Transverse colon (tissue), 4 donors: ENCODE measurements around the gene INPP4B. TPM values are rescaled to one million over a fixed set of nuclear protein-coding genes. Genes with fewer than 3 reads are reported as not detected.

Source experiments
- DNase-seq: peaks from one replicate; pipeline ENCODE4 v3.0.0-alpha.2; 2019
- H3K27ac ChIP-seq, 4 donors: fragments of 200-600 bp; sonication (generic); 2 replicates each; pipeline ENCODE4 v1.5.1; 2016 to 2018; ENCODE audit warnings: inconsistent platforms in 4 of 4
- H3K27me3 ChIP-seq: fragments of 200-600 bp; sonication (generic); 2 replicates; pipeline ENCODE4 v1.5.1; 2017; ENCODE audit warnings: inconsistent platforms
- H3K36me3 ChIP-seq, 4 donors: fragments of 200-600 bp; sonication (generic); 2 replicates each; pipeline ENCODE4 v1.5.1; 2017 to 2019; ENCODE audit warnings: inconsistent platforms in 4 of 4
- H3K4me1 ChIP-seq, 4 donors: fragments of 200-600 bp; sonication (generic); 2 replicates each; pipeline ENCODE4 v1.5.1; 2017 to 2020; ENCODE audit warnings: inconsistent platforms in 4 of 4
- H3K4me3 ChIP-seq, 4 donors: fragments of 200-600 bp; sonication (generic); 1 replicate in 1 of 4; 2 replicates in 3 of 4; pipeline versions ENCODE4 v1.5.1 to v1.6.1; 2017 to 2019; ENCODE audit warnings: inconsistent platforms in 4 of 4
- H3K9me3 ChIP-seq, 2 donors: fragments of 200-600 bp; sonication (generic); 2 replicates each; pipeline ENCODE4 v1.5.1; 2017 to 2019; ENCODE audit warnings: inconsistent platforms in 2 of 2
- CTCF ChIP-seq, 5 experiments: fragments of 200-600 bp in 3 of 5; fragments of 450-650 bp in 2 of 5; sonication (generic) in 3 of 5; IDR thresholded peaks; 1 replicate in 2 of 5; 2 replicates in 3 of 5; pipeline ENCODE4 v1.5.1; 2016 to 2017; ENCODE audit warnings: antibody characterized with exemption in 5 of 5, inconsistent platforms in 3 of 5, mild to moderate bottlenecking in 2 of 5, moderate library complexity in 1 of 5
- EP300 ChIP-seq: sonication (generic); formaldehyde crosslinking; IDR thresholded peaks from one replicate; pipeline ENCODE4 v1.6.1; 2017; ENCODE audit warnings: antibody characterized with exemption, low read depth
- POLR2A ChIP-seq: fragments of 450-650 bp; IDR thresholded peaks from one replicate; pipeline ENCODE4 v1.6.1; 2016; ENCODE audit warnings: antibody characterized with exemption, mild to moderate bottlenecking, moderate library complexity
- POLR2AphosphoS5 ChIP-seq, 3 donors: sonication (generic); formaldehyde crosslinking; IDR thresholded peaks; one replicate each; pipeline ENCODE4 v1.6.1; 2016; ENCODE audit warnings: antibody characterized with exemption in 3 of 3
- WGBS, 2 donors: methylation state at CpG; one replicate each; pipeline ENCODE4 v1.1.5; 2018; ENCODE audit warnings: low coverage in 1 of 2; 5-methylcytosine and 5-hydroxymethylcytosine counted together
- in situ Hi-C, 4 donors: fragments of 200-750 bp; cut with MboI; loops; one replicate each; pipeline versions ENCODE4 v1.15.0 to v1.15.1; 2017; ENCODE audit warnings: low sequenced_read_pairs in 3 of 4, low pct_ligation_motif_present in 1 of 4, low pct_unique_long_range_greater_than_20kb in 1 of 4
- intact Hi-C: fragments of 100-400 bp; cut with DNase I; formaldehyde crosslinking; loops from one replicate; pipeline ENCODE4 v1.15.1; 2023; ENCODE audit warnings: low total_unique reads
- total RNA-seq, 4 donors: library from RNA; depleted of rRNA; stranded (reverse); fragments of >200 nt; gene quantifications; one replicate each; pipeline ENCODE4 v1.1.0, GENCODE V29; 2016

Gene INPP4B
- total RNA-seq, 4 donors from 2014 or later, result 18.3 to 33.8 (median 31.4) TPM

- no peak for DNase-seq
- in situ Hi-C loops, result no loop called here
- H3K4me1 ChIP-seq, result peaks cover 0 to 10% (median 2%) of the 10 kb centered on the region in 4 donors
- no peaks in the 10 kb centered on the region for H3K36me3 ChIP-seq
- intact Hi-C loops, result no loop called here
- no peaks in the 10 kb centered on the region for H3K27me3 ChIP-seq
- no peak overlapping the region for H3K4me3 ChIP-seq
- TF ChIP-seq CTCF (IDR thresholded peaks at IDR 0.05) (no peak), POLR2A (no peak), POLR2AphosphoS5 (IDR thresholded peaks at IDR 0.05) (no peak)
- H3K27ac ChIP-seq, result no peak overlapping the region
- WGBS, 2 donors, result 79% methylated on average over 4 of the region's 4 CpGs
- no peaks in the 10 kb centered on the region for H3K9me3 ChIP-seq
Measured at GRCh38 chr4:142557239-142557801, 288.8 kb downstream of the INPP4B start.

GRCh38 chr4:142556570-142557238, 289.4 kb downstream of the INPP4B start:
- no peak for DNase-seq
- intact Hi-C loops (no loop called here), in situ Hi-C loops (no loop called here)
- Histone ChIP-seq H3K4me1 (peaks cover 0 to 12% (median 2%) of the 10 kb centered on the region in 4 donors), H3K36me3 (no peaks in the 10 kb centered on the region), H3K27ac (no peak overlapping the region), H3K9me3 (no peaks in the 10 kb centered on the region), H3K4me3 (no peak overlapping the region), H3K27me3 (no peaks in the 10 kb centered on the region)
- TF ChIP-seq POLR2A (no peak), EP300 (no peak), CTCF (IDR thresholded peaks at IDR 0.05) (no peak), POLR2AphosphoS5 (IDR thresholded peaks at IDR 0.05) (no peak)
- WGBS, 2 donors, result 87 to 90% methylated on average over 9 of the region's 9 CpGs

- WGBS, 2 donors, result 28 to 89% methylated on average over 1 of the region's 1 CpG
Measured at GRCh38 chr4:142556048-142556447, 290.1 kb downstream of the INPP4B start.

GRCh38 chr4:142554412-142554811, 291.7 kb downstream of the INPP4B start:
- H3K4me1 ChIP-seq, result peaks cover 0 to 29% (median 16%) of the 10 kb centered on the region in 4 donors
- TF ChIP-seq POLR2A (no peak), CTCF (IDR thresholded peaks at IDR 0.05) (no peak), POLR2AphosphoS5 (IDR thresholded peaks at IDR 0.05) (no peak), EP300 (no peak)
- H3K27me3 ChIP-seq, result no peaks in the 10 kb centered on the region
- intact Hi-C loops, result no loop called here
- no peak overlapping the region for H3K4me3 ChIP-seq
- H3K36me3 ChIP-seq, result no peaks in the 10 kb centered on the region
- in situ Hi-C loops, result no loop called here
- WGBS, 2 donors, result 92 to 94% methylated on average over 1 of the region's 1 CpG
- H3K9me3 ChIP-seq, result no peaks in the 10 kb centered on the region
- no peak overlapping the region for H3K27ac ChIP-seq
- DNase-seq, result no peak

More at GRCh38 chr4:142556048-142556447, 290.1 kb downstream of the INPP4B start:
- Histone ChIP-seq H3K4me3 (no peak overlapping the region), H3K4me1 (peaks cover 0 to 18% (median 5%) of the 10 kb centered on the region in 4 donors), H3K9me3 (no peaks in the 10 kb centered on the region), H3K27ac (no peak overlapping the region), H3K27me3 (no peaks in the 10 kb centered on the region), H3K36me3 (no peaks in the 10 kb centered on the region)
- DNase-seq, result peak; percentile 18
- TF ChIP-seq POLR2AphosphoS5 (IDR thresholded peaks at IDR 0.05), result peak in 2 of 3 donors; percentile 53 to 63
- no peak for TF ChIP-seq POLR2A
- intact Hi-C loops (no loop called here), in situ Hi-C loops (no loop called here)
